Esophagus muscularis mucosa (tissue), 4 donors: ENCODE data around the gene GALR3. TPM values are rescaled to one million over a fixed set of nuclear protein-coding genes. Genes with fewer than 3 reads are reported as not detected.

Experiments used
- DNase-seq: peaks from one replicate; pipeline ENCODE4 v3.0.0-alpha.2; 2017; ENCODE audit errors: extremely low spot score
- H3K27ac ChIP-seq, 4 donors: fragments of 200-600 bp; sonication (generic); replicated peaks in 1 of 4; 1 replicate in 3 of 4; 2 replicates in 1 of 4; pipeline ENCODE4 v1.5.1; 2016 to 2019; ENCODE audit warnings: mild to moderate bottlenecking in 1 of 4
- H3K27me3 ChIP-seq, 4 donors: fragments of 200-600 bp; sonication (generic); one replicate each; pipeline versions ENCODE4 v1.5.1 to v1.6.0; 2016 to 2019
- H3K36me3 ChIP-seq, 4 donors: fragments of 200-600 bp; sonication (generic); one replicate each; pipeline ENCODE4 v1.5.1; 2016 to 2019
- H3K4me1 ChIP-seq, 4 donors: fragments of 200-600 bp; sonication (generic); one replicate each; pipeline ENCODE4 v1.5.1; 2016 to 2019
- H3K4me3 ChIP-seq, 4 donors: fragments of 200-600 bp; sonication (generic); 1 replicate in 2 of 4; 2 replicates in 2 of 4; pipeline ENCODE4 v1.5.1; 2016 to 2019; ENCODE audit warnings: mild to moderate bottlenecking in 4 of 4, moderate library complexity in 1 of 4
- H3K9me3 ChIP-seq, 4 donors: fragments of 200-600 bp; sonication (generic); 1 replicate in 3 of 4; 2 replicates in 1 of 4; pipeline ENCODE4 v1.5.1; 2016 to 2019
- CTCF ChIP-seq, 3 experiments: fragments of 200-600 bp in 2 of 3; fragments of 450-650 bp in 1 of 3; sonication (generic) in 2 of 3; IDR thresholded peaks; one replicate each; pipeline ENCODE4 v1.5.1; 2017 to 2019; ENCODE audit warnings: antibody characterized with exemption in 3 of 3, mild to moderate bottlenecking in 2 of 3, moderate library complexity in 1 of 3
- EP300 ChIP-seq: sonication (generic); formaldehyde crosslinking; IDR thresholded peaks from one replicate; pipeline ENCODE4 v1.6.1; 2017; ENCODE audit warnings: antibody characterized with exemption
- POLR2A ChIP-seq: fragments of 450-650 bp; IDR thresholded peaks from one replicate; pipeline ENCODE4 v1.6.1; 2017; ENCODE audit warnings: antibody characterized with exemption, moderate library complexity, mild to moderate bottlenecking, low read depth
- POLR2AphosphoS5 ChIP-seq, 2 donors: sonication (generic); formaldehyde crosslinking; IDR thresholded peaks; one replicate each; pipeline ENCODE4 v1.6.1; 2017; ENCODE audit warnings: antibody characterized with exemption in 2 of 2
- WGBS: methylation state at CpG from one replicate; pipeline ENCODE4 v1.1.5; 2018; 5-methylcytosine and 5-hydroxymethylcytosine counted together
- intact Hi-C: fragments of 100-400 bp; cut with DNase I; formaldehyde crosslinking; loops from one replicate; pipeline ENCODE4 v1.15.1; 2023
- total RNA-seq, 4 donors: library from RNA; depleted of rRNA; stranded (reverse); fragments of >200 nt; gene quantifications; one replicate each; pipeline versions ENCODE4 v1.1.0 to v1.2.1, GENCODE V29; 2016

Gene GALR3
- total RNA-seq, 4 donors from 2014 or later: not detected

DNA sequence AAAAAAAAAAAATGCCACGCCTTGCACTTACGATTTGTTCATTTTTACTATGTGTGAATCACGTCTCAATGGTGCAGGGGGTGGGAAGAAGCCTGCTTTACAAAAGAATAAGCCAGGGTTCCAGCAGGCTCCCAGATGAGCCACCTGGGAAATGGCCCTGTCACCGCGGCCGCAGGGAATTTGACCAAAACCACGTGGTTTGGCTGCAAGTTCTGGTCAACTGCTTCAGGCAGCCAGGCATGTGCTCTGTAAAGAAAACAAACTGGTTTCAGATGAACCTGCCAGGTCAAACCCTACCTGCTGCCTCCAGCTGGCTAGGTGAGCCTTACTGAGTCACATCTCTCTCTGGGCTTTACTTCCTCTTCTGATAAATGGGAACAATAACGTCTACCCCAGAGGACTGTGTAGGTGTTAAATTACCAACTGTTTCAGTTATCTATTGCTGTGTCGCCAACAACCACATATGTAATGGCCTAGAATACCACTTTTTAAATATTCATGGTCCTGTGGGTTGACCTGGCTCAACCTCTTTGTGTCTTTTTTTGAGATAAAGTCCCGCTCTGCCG is 46.0 kb upstream of the GALR3 start:
- Histone ChIP-seq H3K4me1 (peaks cover 8 to 12% (median 12%) of the 10 kb centered on the region in 4 donors), H3K4me3 (no peak overlapping the region), H3K36me3 (peaks cover 9 to 31% (median 29%) of the 10 kb centered on the region in 4 donors), H3K27ac (peak overlapping the region in 3 of 4 donors; percentile 3 to 34 (median 11)), H3K27me3 (no peaks in the 10 kb centered on the region), H3K9me3 (no peaks in the 10 kb centered on the region)
- WGBS: 45% methylated on average over 11 of the region's 11 CpGs
- TF ChIP-seq CTCF (IDR thresholded peaks at IDR 0.05): no peak
- no peak for TF ChIP-seq POLR2A
- TF ChIP-seq EP300: no peak
- peak; percentile 23 to 34 for TF ChIP-seq POLR2AphosphoS5 (IDR thresholded peaks at IDR 0.05)
- intact Hi-C loops: no loop called here
- no peak for DNase-seq

GRCh38 chr22:37778370-37779009 is 44.7 kb upstream of the GALR3 start:
- no peaks in the 10 kb centered on the region for H3K9me3 ChIP-seq
- H3K36me3 ChIP-seq: peaks cover 0 to 18% (median 16%) of the 10 kb centered on the region in 4 donors
- peaks cover 11 to 12% (median 12%) of the 10 kb centered on the region in 4 donors for H3K4me1 ChIP-seq
- DNase-seq: no peak
- intact Hi-C loops: no loop called here
- TF ChIP-seq POLR2A (no peak), CTCF (IDR thresholded peaks at IDR 0.05) (no peak), EP300 (no peak), POLR2AphosphoS5 (IDR thresholded peaks at IDR 0.05) (no peak)
- WGBS: 83% methylated on average over 10 of the region's 10 CpGs
- no peaks in the 10 kb centered on the region for H3K27me3 ChIP-seq
- H3K4me3 ChIP-seq: no peak overlapping the region
- H3K27ac ChIP-seq: no peak overlapping the region

DNA sequence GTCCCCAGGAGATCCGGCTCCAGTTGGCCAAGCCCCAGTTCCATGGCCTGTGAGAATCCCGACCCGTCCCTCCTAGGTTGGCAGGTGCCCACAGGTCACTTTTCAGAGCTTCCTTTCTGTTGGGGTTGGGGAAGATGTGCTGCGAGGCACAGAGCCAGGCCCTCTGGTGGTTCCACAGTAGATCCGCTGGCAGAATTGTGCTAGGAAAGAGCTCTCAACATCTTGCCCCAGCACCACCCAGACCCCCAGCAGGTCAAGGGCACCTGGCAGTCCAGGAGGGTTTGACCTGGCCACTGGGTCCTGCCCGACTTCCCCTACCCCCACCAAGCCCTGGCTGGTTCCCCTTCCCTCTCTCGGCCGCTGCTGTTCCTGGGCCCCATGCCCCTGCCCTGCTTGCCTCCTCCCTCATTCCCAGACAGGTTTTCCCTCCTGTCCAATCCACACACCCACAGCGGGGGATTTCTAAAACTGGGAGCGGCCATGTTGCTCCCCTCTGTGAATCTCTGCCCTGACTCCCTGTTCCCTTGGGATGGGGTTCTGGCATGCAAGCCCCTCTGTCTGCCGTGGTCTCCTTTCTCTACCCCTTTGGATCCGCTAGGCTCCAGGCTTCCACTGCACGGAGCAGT is 41.6 kb upstream of the GALR3 start:
- no peak for DNase-seq
- intact Hi-C loops: no loop called here
- H3K9me3 ChIP-seq: no peaks in the 10 kb centered on the region
- TF ChIP-seq EP300 (no peak), CTCF (IDR thresholded peaks at IDR 0.05) (peak in 1 of 3 experiments; percentile 12)
- no peaks in the 10 kb centered on the region for H3K36me3 ChIP-seq
- H3K27ac ChIP-seq: no peak overlapping the region
- no peaks in the 10 kb centered on the region for H3K27me3 ChIP-seq
- WGBS: 69% methylated on average over 13 of the region's 13 CpGs
- H3K4me1 ChIP-seq: peaks cover 10 to 19% (median 12%) of the 10 kb centered on the region in 4 donors
- H3K4me3 ChIP-seq: no peak overlapping the region

- H3K27me3 ChIP-seq: no peaks in the 10 kb centered on the region
- peaks cover under 1 to 11% (median 2%) of the 10 kb centered on the region in 4 donors for H3K4me1 ChIP-seq
- intact Hi-C loops: no loop called here
- H3K36me3 ChIP-seq: no peaks in the 10 kb centered on the region
- no peak for DNase-seq
- WGBS: 72% methylated on average over 16 of the region's 18 CpGs
- H3K9me3 ChIP-seq: no peaks in the 10 kb centered on the region
- TF ChIP-seq CTCF (IDR thresholded peaks at IDR 0.05) (no peak), POLR2A (no peak), EP300 (no peak), POLR2AphosphoS5 (IDR thresholded peaks at IDR 0.05) (no peak)
- H3K27ac ChIP-seq: no peak overlapping the region
- no peak overlapping the region for H3K4me3 ChIP-seq
These were observed 40.6 kb upstream of the GALR3 start for GRCh38 chr22:37782340-37783168.
